IMR-90 (cell line): ENCODE measurements around the gene IGF1R. TPM values are rescaled to one million over a fixed set of nuclear protein-coding genes. Genes with fewer than 3 reads are reported as not detected.

ENCODE experiments used
- ATAC-seq: fragments of 200-7000 bp; cut with Tn5 transposase; 2 replicates; pipeline ENCODE4 v1.9.1; 2020; ENCODE audit warnings: low read depth, mild to moderate bottlenecking, moderate library complexity
- BruUV-seq: library from RNA; stranded (reverse); fragments of 400-500 nt; replicated peaks from 2 replicates; lab custom pipeline; 2021; lab: Mats Ljungman, UMichigan
- CTCF ChIA-PET: fragments of 300-600 bp; formaldehyde crosslinking; extraction: SDS; loops from one replicate; lab custom pipeline; 2021; ENCODE audit warnings: antibody characterized with exemption; lab: Yijun Ruan, JAX
- POLR2A ChIA-PET: fragments of 300-600 bp; sonication (Branson Sonifier 250); formaldehyde crosslinking; loops from one replicate; lab custom pipeline; 2022; ENCODE audit warnings: antibody characterized with exemption; ENCODE audit not compliant: unreplicated experiment; lab: Charles Lee
- DNase-seq: peaks from one replicate; pipeline ENCODE4 v3.0.0; 2013
- H2AFZ ChIP-seq: replicated peaks from 2 replicates; pipeline ENCODE3; 2013; ENCODE audit warnings: low read length, mild to moderate bottlenecking; ENCODE audit not compliant: poor library complexity
- H2AK5ac ChIP-seq: 2 replicates; pipeline ENCODE4 v1.6.1; 2013; ENCODE audit warnings: low read depth, low read length, inconsistent platforms
- H2AK9ac ChIP-seq: replicated peaks from 2 replicates; pipeline ENCODE3; 2013; ENCODE audit warnings: mild to moderate bottlenecking, low read depth, low read length, moderate library complexity; ENCODE audit not compliant: poor library complexity
- H2BK120ac ChIP-seq: 2 replicates; pipeline ENCODE4 v1.6.1; 2013; ENCODE audit warnings: low read depth, low read length, inconsistent platforms
- H2BK15ac ChIP-seq: 3 replicates; pipeline ENCODE4 v1.6.1; 2013; ENCODE audit warnings: low read depth, low read length, inconsistent platforms
- H2BK20ac ChIP-seq: 2 replicates; pipeline ENCODE4 v1.6.1; 2013; ENCODE audit warnings: low read depth, mild to moderate bottlenecking, inconsistent platforms, low read length, moderate library complexity
- H2BK5ac ChIP-seq: 2 replicates; pipeline ENCODE4 v1.6.1; 2013; ENCODE audit warnings: mild to moderate bottlenecking, low read depth, low read length, inconsistent platforms; ENCODE audit not compliant: poor library complexity, severe bottlenecking
- H3K14ac ChIP-seq: replicated peaks from 2 replicates; pipeline ENCODE4 v1.6.1; 2013; ENCODE audit warnings: low read depth, low read length, inconsistent platforms
- H3K18ac ChIP-seq: 2 replicates; pipeline ENCODE4 v1.6.1; 2013; ENCODE audit warnings: low read depth, low read length, control low read depth
- H3K23ac ChIP-seq: 2 replicates; pipeline ENCODE4 v1.6.1; 2013; ENCODE audit warnings: low read depth, low read length, inconsistent platforms
- H3K27ac ChIP-seq: 2 replicates; pipeline ENCODE4 v1.5.1; 2013; ENCODE audit warnings: mild to moderate bottlenecking, control low read depth, low read length; ENCODE audit not compliant: insufficient read depth
- H3K27me3 ChIP-seq: 2 replicates; pipeline ENCODE4 v1.6.1; 2013; ENCODE audit warnings: low read length; ENCODE audit not compliant: control insufficient read depth, insufficient read depth
- H3K36me3 ChIP-seq: 2 replicates; pipeline ENCODE4 v1.6.1; 2013; ENCODE audit warnings: low read length, mixed read lengths; ENCODE audit not compliant: control insufficient read depth, insufficient read depth
- H3K4ac ChIP-seq: 2 replicates; pipeline ENCODE4 v1.6.1; 2013; ENCODE audit warnings: low read depth, low read length, inconsistent platforms
- H3K4me1 ChIP-seq: 2 replicates; pipeline ENCODE4 v1.6.1; 2013; ENCODE audit warnings: low read length, mixed read lengths; ENCODE audit not compliant: control insufficient read depth, insufficient read depth
- H3K4me2 ChIP-seq: 2 replicates; pipeline ENCODE4 v1.6.1; 2013; ENCODE audit warnings: low read depth, mild to moderate bottlenecking, control low read depth, low read length, moderate library complexity
- H3K4me3 ChIP-seq: 2 replicates; pipeline ENCODE4 v1.5.1; 2013; ENCODE audit warnings: low read depth, mild to moderate bottlenecking, control low read depth, low read length, moderate library complexity; ENCODE audit not compliant: insufficient read depth
- H3K56ac ChIP-seq: 2 replicates; pipeline ENCODE4 v1.6.1; 2013; ENCODE audit warnings: low read length, inconsistent platforms; ENCODE audit not compliant: insufficient read depth; ENCODE audit errors: extremely low read depth
- H3K79me1 ChIP-seq, 2 experiments: 2 replicates each; pipeline ENCODE4 v1.6.1; 2013; ENCODE audit warnings: low read length in 2 of 2, inconsistent platforms in 1 of 2, low read depth in 1 of 2
- H3K9ac ChIP-seq: 2 replicates; pipeline ENCODE4 v1.6.1; 2013; ENCODE audit warnings: low read depth, low read length, control low read depth
- H3K9me1 ChIP-seq: 2 replicates; pipeline ENCODE4 v1.6.1; 2013; ENCODE audit warnings: low read length, inconsistent platforms; ENCODE audit not compliant: insufficient read depth
- H3K9me3 ChIP-seq: 2 replicates; pipeline ENCODE4 v1.6.1; 2013; ENCODE audit warnings: low read length; ENCODE audit not compliant: control insufficient read depth, insufficient read depth
- H4K20me1 ChIP-seq: 2 replicates; pipeline ENCODE4 v1.6.1; 2013; ENCODE audit warnings: low read length, inconsistent platforms; ENCODE audit not compliant: insufficient read depth
- H4K5ac ChIP-seq: 2 replicates; pipeline ENCODE4 v1.6.1; 2013; ENCODE audit warnings: mild to moderate bottlenecking, low read depth, low read length, control low read depth
- H4K8ac ChIP-seq, 2 experiments: 2 replicates each; pipeline ENCODE4 v1.6.1; 2013; ENCODE audit warnings: low read depth in 2 of 2, low read length in 2 of 2, control low read depth in 1 of 2, inconsistent platforms in 1 of 2
- H4K91ac ChIP-seq: 2 replicates; pipeline ENCODE4 v1.6.1; 2013; ENCODE audit warnings: low read depth, low read length, inconsistent platforms; ENCODE audit not compliant: insufficient read depth
- CEBPB ChIP-seq: IDR thresholded peaks from 2 replicates; pipeline ENCODE4 v1.6.1; 2012; ENCODE audit warnings: low read depth, low read length, improper control_type of control experiment
- CHD1 ChIP-seq: IDR thresholded peaks from 2 replicates; pipeline ENCODE4 v1.6.1; 2012; ENCODE audit warnings: low read depth, low read length, improper control_type of control experiment
- CTCF ChIP-seq: conservative IDR thresholded peaks from 2 replicates; pipeline ENCODE4 v1.5.1; 2012; ENCODE audit warnings: mild to moderate bottlenecking, low read depth, low read length, improper control_type of control experiment
- MAFK ChIP-seq: IDR thresholded peaks from 2 replicates; pipeline ENCODE4 v1.6.1; 2012; ENCODE audit warnings: low read depth, low read length, improper control_type of control experiment
- NFE2L2 ChIP-seq: fragments of 150-350 bp; IDR thresholded peaks from 2 replicates; pipeline ENCODE4 v1.6.1; 2016; ENCODE audit warnings: low read depth, mild to moderate bottlenecking, low read length
- POLR2A ChIP-seq: IDR thresholded peaks from 2 replicates; pipeline ENCODE4 v1.6.1; 2012; ENCODE audit warnings: mild to moderate bottlenecking, low read depth, low read length
- SMC3 ChIP-seq: fragments of 150-350 bp; IDR thresholded peaks from 2 replicates; pipeline ENCODE4 v1.6.1; 2016; ENCODE audit warnings: low read depth, mild to moderate bottlenecking, antibody characterized with exemption, low read length, moderate library complexity
- USF2 ChIP-seq: fragments of 150-350 bp; IDR thresholded peaks from 2 replicates; pipeline ENCODE4 v1.6.1; 2017; ENCODE audit warnings: mild to moderate bottlenecking, antibody characterized with exemption, low read length, low read depth
- WGBS, 2 experiments: methylation state at CpG; one replicate each; pipeline versions ENCODE4 v1.1.5 to v1.1.7; 2013; ENCODE audit warnings: missing lambda C conversion rate in 2 of 2; ENCODE audit not compliant: insufficient read length in 1 of 2; ENCODE audit errors: extremely low coverage in 2 of 2; 5-methylcytosine and 5-hydroxymethylcytosine counted together
- dilution Hi-C: fragments of 300-500 bp; cut with HindIII; formaldehyde crosslinking; loops from one replicate; pipeline ENCODE4 v1.14.3; 2018; ENCODE audit warnings: low sequenced_read_pairs; ENCODE audit not compliant: unreplicated experiment
- in situ Hi-C: fragments of 300-500 bp; cut with MboI; formaldehyde crosslinking; loops from 3 replicates; pipeline ENCODE4 v1.14.3; 2019; ENCODE audit warnings: low sequenced_read_pairs, inconsistent platforms, mixed read lengths
- intact Hi-C: fragments of 100-400 bp; cut with micrococcal nuclease; formaldehyde crosslinking; loops from 2 replicates; pipeline ENCODE4 v1.10.0; 2022
- polyA plus RNA-seq, 3 experiments: library from polyadenylated mRNA; depleted of rRNA; stranded (reverse); fragments of >200 nt; gene quantifications; 2 replicates each; pipeline ENCODE4 v1.2.3, GENCODE V29; 2012; ENCODE audit warnings: low replicate concordance in 1 of 3
- total RNA-seq: library from RNA; depleted of rRNA; stranded (reverse); fragments of >200 nt; gene quantifications from 2 replicates; pipeline ENCODE4 v1.2.3, GENCODE V29; 2012

IGF1R gene
- total and polyA plus RNA-seq, 2 of the 4 experiments (the other 2 are of a cell fraction) = 24.0 to 24.9 TPM

- dilution Hi-C loops = no loop called here
- no peaks in the 10 kb centered on the region for H3K36me3 ChIP-seq
- ATAC-seq = peak; percentile 40; the same call in 1 of the 2 replicates
- TF ChIP-seq CTCF (no peak), USF2 (no peak), CEBPB (peak; percentile 72), MAFK (no peak), POLR2A (no peak), SMC3 (no peak), NFE2L2 (no peak), CHD1 (no peak)
- H3K79me1 ChIP-seq = peaks cover 46 to 97% of the 10 kb centered on the region in 2 experiments
- peaks cover 46% of the 10 kb centered on the region for H3K9me1 ChIP-seq
- H3K4ac ChIP-seq = 0 out of 2 replicates have a peak overlapping the region, but pooled peaks have one; percentile 58
- H3K18ac ChIP-seq = 0 out of 2 replicates have a peak overlapping the region, but pooled peaks have one; percentile 27
- POLR2A ChIA-PET = no interaction called here
- peaks cover 26% of the 10 kb centered on the region for H3K4me1 ChIP-seq
- no peaks in the 10 kb centered on the region for H3K9me3 ChIP-seq
- no peak overlapping the region for H2BK120ac ChIP-seq
- H4K91ac ChIP-seq = no peak overlapping the region; the same call in 1 of the 2 replicates
- H3K27me3 ChIP-seq = no peaks in the 10 kb centered on the region
- WGBS, 2 experiments = no CpG with 5 or more reads among the region's 8 CpGs
- CTCF ChIA-PET = no interaction called here
- no peak overlapping the region for H3K9ac ChIP-seq
- H3K27ac ChIP-seq = no peak overlapping the region
- peak overlapping the region; percentile 50 for H3K14ac ChIP-seq
- H3K56ac ChIP-seq = no peak overlapping the region
- no peak overlapping the region for H4K5ac ChIP-seq
- H2BK20ac ChIP-seq = no peak overlapping the region
- intact Hi-C loops = loop anchor here (1.0 kb wide), 1 partner anchor 8 kb away; no protein-coding TSS in a partner anchor
- H2AK9ac ChIP-seq = peak overlapping the region; percentile 29
- H2AFZ ChIP-seq = no peak overlapping the region
- no TSS peak for BruUV-seq
- H3K23ac ChIP-seq = peak overlapping the region; percentile 42; the same call in 1 of the 2 replicates
- in situ Hi-C loops = no loop called here
- peaks cover 84% of the 10 kb centered on the region for H4K20me1 ChIP-seq
- H3K4me2 ChIP-seq = peak overlapping the region; percentile 72
- no peak overlapping the region for H3K4me3 ChIP-seq
- peak overlapping the region; percentile 85 for H2AK5ac ChIP-seq
- peak overlapping the region in 1 of 2 experiments; percentile 13; a peak in 1 of 4 replicates for H4K8ac ChIP-seq
- 0 out of 3 replicates have a peak overlapping the region, but pooled peaks have one; percentile 7 for H2BK15ac ChIP-seq
- DNase-seq = peak; percentile 48
- no peak overlapping the region for H2BK5ac ChIP-seq
Measured at GRCh38 chr15:98734466-98735199, 86.3 kb downstream of the IGF1R start.
